Gastrocnemius medialis (tissue), 4 donors: ENCODE measurements around the gene SCTR. TPM values are rescaled to one million over a fixed set of nuclear protein-coding genes. Genes with fewer than 3 reads are reported as not detected.
A peak's percentile ranks its signal among the peaks of the same experiment; 100 is the strongest.

ENCODE experiments used
- ATAC-seq, 2 donors: fragments of 150-250 bp; one replicate each; pipeline ENCODE4 v1.9.1; 2016
- DNase-seq, 2 donors: peaks; one replicate each; pipeline ENCODE4 v3.0.0-alpha.2; 2019
- H3K27ac ChIP-seq, 4 donors: fragments of 200-600 bp; sonication (generic); 1 replicate in 1 of 4; 2 replicates in 3 of 4; pipeline ENCODE4 v1.5.1; 2016 to 2018; ENCODE audit warnings: mild to moderate bottlenecking in 2 of 4, moderate library complexity in 1 of 4
- H3K27me3 ChIP-seq, 3 donors: fragments of 200-600 bp; sonication (generic) in 2 of 3; 1 replicate in 1 of 3; 2 replicates in 2 of 3; pipeline versions ENCODE4 v1.5.1 to v1.6.0; 2016 to 2019; ENCODE audit warnings: mild to moderate bottlenecking in 1 of 3, moderate library complexity in 1 of 3
- H3K36me3 ChIP-seq, 2 donors: fragments of 200-600 bp; sonication (generic) in 1 of 2; one replicate each; pipeline ENCODE4 v1.5.1; 2017 to 2018
- H3K4me1 ChIP-seq, 2 donors: fragments of 200-600 bp; sonication (generic) in 1 of 2; one replicate each; pipeline ENCODE4 v1.5.1; 2016 to 2017; ENCODE audit warnings: mild to moderate bottlenecking in 2 of 2
- H3K4me3 ChIP-seq, 4 donors: fragments of 200-600 bp; sonication (generic) in 3 of 4; 1 replicate in 1 of 4; 2 replicates in 3 of 4; pipeline ENCODE4 v1.5.1; 2016 to 2019; ENCODE audit warnings: mild to moderate bottlenecking in 2 of 4
- H3K9me3 ChIP-seq, 3 donors: fragments of 200-600 bp; sonication (generic) in 2 of 3; 1 replicate in 1 of 3; 2 replicates in 2 of 3; pipeline ENCODE4 v1.5.1; 2016 to 2019
- CTCF ChIP-seq, 5 experiments: fragments of 450-650 bp in 3 of 5; fragments of 200-600 bp in 2 of 5; sonication (generic) in 2 of 5; IDR thresholded peaks in 4 of 5; conservative IDR thresholded peaks in 1 of 5; 1 replicate in 4 of 5; 2 replicates in 1 of 5; pipeline ENCODE4 v1.5.1; 2016 to 2019; ENCODE audit warnings: antibody characterized with exemption in 5 of 5, mild to moderate bottlenecking in 3 of 5, moderate library complexity in 3 of 5
- POLR2A ChIP-seq, 2 donors: fragments of 450-650 bp; IDR thresholded peaks; one replicate each; pipeline ENCODE4 v1.6.1; 2017; ENCODE audit warnings: antibody characterized with exemption in 2 of 2, mild to moderate bottlenecking in 2 of 2, moderate library complexity in 2 of 2
- in situ Hi-C, 4 donors: fragments of 200-750 bp; cut with MboI; loops; one replicate each; pipeline versions ENCODE4 v1.15.0 to v1.8.0; 2017; ENCODE audit warnings: low sequenced_read_pairs in 4 of 4
- intact Hi-C: fragments of 100-400 bp; cut with DNase I; formaldehyde crosslinking; loops from one replicate; pipeline ENCODE4 v1.15.1; 2023; ENCODE audit warnings: low total_unique reads
- total RNA-seq, 4 donors: library from RNA; depleted of rRNA; stranded (reverse); fragments of >200 nt; gene quantifications; one replicate each; pipeline versions ENCODE4 v1.1.0 to v1.2.3, GENCODE V29; 2016

SCTR gene
- total RNA-seq, result not detected

- H3K4me1 ChIP-seq, result peaks cover 0 to 15% of the 10 kb centered on the region in 2 donors
- ATAC-seq (no peak), DNase-seq (no peak)
- H3K4me3 ChIP-seq, result peak within 1 kb of the TSS in 2 of 4 donors; percentile 11 to 20
- peaks cover 21 to 30% (median 28%) of the 10 kb centered on the region in 3 donors for H3K27me3 ChIP-seq
- in situ Hi-C loops (no loop called here), intact Hi-C loops (no loop called here)
- no peak for TF ChIP-seq POLR2A (IDR thresholded peaks at IDR 0.05)
- H3K36me3 ChIP-seq, result no peaks in the 10 kb centered on the region
- H3K9me3 ChIP-seq, result no peaks in the 10 kb centered on the region
- no peak within 1 kb of the TSS for H3K27ac ChIP-seq
Observed at GRCh38 chr2:119523952-119524694, at the start of gene SCTR. SCTR (minus strand) TSS chr2:119524483; CDS start chr2:119524226, 257 bp downstream.

GRCh38 chr2:119567292-119567691 lies 43.0 kb upstream of the SCTR start:
- no peak for DNase-seq
- H3K27me3 ChIP-seq, result no peaks in the 10 kb centered on the region
- H3K27ac ChIP-seq, result no peak overlapping the region
- TF ChIP-seq CTCF (IDR thresholded peaks at IDR 0.05 in 4 of 5, conservative IDR thresholded peaks at IDR 0.05 in 1 of 5) (no peak), POLR2A (IDR thresholded peaks at IDR 0.05) (no peak)
- no peak overlapping the region for H3K4me3 ChIP-seq
- H3K36me3 ChIP-seq, result no peaks in the 10 kb centered on the region
- in situ Hi-C loops (no loop called here), intact Hi-C loops (no loop called here)
- H3K4me1 ChIP-seq, result no peaks in the 10 kb centered on the region
- H3K9me3 ChIP-seq, result no peaks in the 10 kb centered on the region
- no peak for ATAC-seq

GRCh38 chr2:119565481-119565880 lies 41.2 kb upstream of the SCTR start:
- H3K27me3 ChIP-seq, result no peaks in the 10 kb centered on the region
- in situ Hi-C loops, result no loop called here
- no peak for DNase-seq
- no peak overlapping the region for H3K27ac ChIP-seq
- H3K4me3 ChIP-seq, result no peak overlapping the region
- no peak for ATAC-seq
- intact Hi-C loops, result no loop called here
- H3K4me1 ChIP-seq, result no peaks in the 10 kb centered on the region
- H3K36me3 ChIP-seq, result no peaks in the 10 kb centered on the region
- no peaks in the 10 kb centered on the region for H3K9me3 ChIP-seq
- TF ChIP-seq CTCF (IDR thresholded peaks at IDR 0.05 in 4 of 5, conservative IDR thresholded peaks at IDR 0.05 in 1 of 5) (no peak), POLR2A (IDR thresholded peaks at IDR 0.05) (no peak)

GRCh38 chr2:119553687-119554344 lies 29.5 kb upstream of the SCTR start:
- DNase-seq, result no peak
- no peaks in the 10 kb centered on the region for H3K27me3 ChIP-seq
- no peak overlapping the region for H3K27ac ChIP-seq
- H3K4me1 ChIP-seq, result peaks cover 8% of the 10 kb centered on the region in 2 donors
- H3K4me3 ChIP-seq, result no peak overlapping the region
- TF ChIP-seq POLR2A (IDR thresholded peaks at IDR 0.05), result no peak
- TF ChIP-seq CTCF (IDR thresholded peaks at IDR 0.05 in 4 of 5, conservative IDR thresholded peaks at IDR 0.05 in 1 of 5), result no peak
- ATAC-seq, result no peak
- H3K36me3 ChIP-seq, result no peaks in the 10 kb centered on the region
- in situ Hi-C loops (no loop called here), intact Hi-C loops (no loop called here)
- no peaks in the 10 kb centered on the region for H3K9me3 ChIP-seq

- TF ChIP-seq POLR2A (IDR thresholded peaks at IDR 0.05), result no peak
- no peak for TF ChIP-seq CTCF (IDR thresholded peaks at IDR 0.05 in 4 of 5, conservative IDR thresholded peaks at IDR 0.05 in 1 of 5)
- ATAC-seq (no peak), DNase-seq (no peak)
- no peaks in the 10 kb centered on the region for H3K27me3 ChIP-seq
- intact Hi-C loops, result no loop called here
- H3K9me3 ChIP-seq, result no peaks in the 10 kb centered on the region
- no peak overlapping the region for H3K4me3 ChIP-seq
- H3K36me3 ChIP-seq, result no peaks in the 10 kb centered on the region
- H3K27ac ChIP-seq, result no peak overlapping the region
- in situ Hi-C loops, result no loop called here
- peaks cover 15 to 17% of the 10 kb centered on the region in 2 donors for H3K4me1 ChIP-seq
Observed at GRCh38 chr2:119552902-119553301, 28.6 kb upstream of the SCTR start.
